GM21526 (cell line): ENCODE data around the gene CCDC177.
A peak's percentile ranks its signal among the peaks of the same experiment; 100 is the strongest.

Experiments
- ATAC-seq: cut with Tn5 transposase; IDR thresholded peaks from one replicate; pipeline ENCODE4 v1.9.1; 2021; ENCODE audit warnings: moderate library complexity; ENCODE audit not compliant: unreplicated experiment, low FRiP score

Gene CCDC177

DNA sequence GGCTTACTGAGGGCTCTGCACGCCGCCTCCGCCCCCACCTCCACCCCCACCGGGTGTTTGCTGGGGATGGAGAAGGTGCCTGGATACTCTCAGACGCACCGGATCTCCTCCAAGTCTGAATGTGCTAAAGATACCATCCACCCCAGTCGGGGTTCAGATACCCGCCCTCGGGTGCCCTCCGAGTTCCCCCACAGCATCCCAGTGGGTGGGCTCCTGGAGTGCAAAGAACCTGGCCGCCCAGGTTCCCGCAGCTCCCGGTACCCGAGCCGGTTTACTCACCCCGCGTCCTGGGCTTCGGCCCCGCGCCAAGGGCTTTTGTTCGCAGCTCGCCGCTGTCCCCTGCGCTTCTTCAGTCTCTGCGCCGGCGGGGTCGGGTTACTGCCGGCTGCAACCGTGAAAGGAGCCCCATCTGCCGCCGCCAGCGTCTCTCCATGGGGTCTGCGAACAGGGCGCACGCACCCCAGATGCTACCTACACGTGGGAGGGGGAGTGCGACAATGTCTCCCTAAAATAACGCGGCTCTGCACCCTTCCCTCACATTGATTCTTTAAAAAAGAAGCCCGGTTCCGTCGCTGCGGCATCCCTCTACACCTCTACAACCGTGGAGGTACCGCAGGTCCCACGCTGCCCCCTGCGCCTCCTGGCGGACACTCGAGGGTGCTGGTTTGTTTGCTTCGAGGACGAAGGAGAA, at the start of gene CCDC177:
CCDC177 (minus strand) TSS at position 609 of the 691 bp plus-strand sequence. CDS start 1,249 bp downstream, outside the sequence.
- no peak for ATAC-seq

DNA sequence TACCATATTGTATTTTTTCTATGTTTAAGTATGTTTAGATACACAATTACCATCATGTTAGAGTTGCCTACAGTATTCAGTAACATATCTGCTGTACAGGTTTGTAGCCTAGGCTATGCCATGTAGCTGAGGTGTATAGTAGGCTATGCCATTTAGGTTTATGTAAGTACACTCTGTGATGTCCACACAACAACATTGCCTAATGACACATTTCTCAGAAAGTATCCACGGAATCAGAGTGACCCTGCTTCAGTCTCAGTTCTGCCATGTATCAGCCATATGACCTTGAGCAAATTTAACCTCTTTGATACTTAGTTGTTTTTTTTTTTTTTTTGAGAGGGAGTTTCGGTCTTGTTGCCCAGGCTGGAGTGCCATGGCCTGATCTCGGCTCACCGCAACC, 49.5 kb upstream of the CCDC177 start:
- no peak for ATAC-seq

DNA sequence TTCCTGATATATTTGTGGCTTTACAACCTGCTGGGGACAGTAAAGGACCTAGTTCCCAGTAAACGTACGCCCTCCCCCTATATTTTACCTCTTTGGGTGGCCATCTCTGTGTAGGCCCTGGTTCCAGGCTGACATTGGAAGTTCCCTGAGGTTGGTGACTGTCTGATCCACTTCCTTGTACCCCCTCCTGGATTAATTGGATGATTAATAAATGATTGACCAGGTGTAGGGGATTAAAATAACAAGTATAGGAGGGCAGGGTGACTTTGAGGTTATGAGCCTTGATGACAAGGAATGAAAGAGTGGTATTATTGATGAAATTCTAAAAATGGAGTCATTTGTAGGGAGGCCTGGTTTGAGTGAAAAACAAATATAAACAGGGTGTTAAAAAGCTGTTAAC, 46.3 kb upstream of the CCDC177 start:
- ATAC-seq: no peak

DNA sequence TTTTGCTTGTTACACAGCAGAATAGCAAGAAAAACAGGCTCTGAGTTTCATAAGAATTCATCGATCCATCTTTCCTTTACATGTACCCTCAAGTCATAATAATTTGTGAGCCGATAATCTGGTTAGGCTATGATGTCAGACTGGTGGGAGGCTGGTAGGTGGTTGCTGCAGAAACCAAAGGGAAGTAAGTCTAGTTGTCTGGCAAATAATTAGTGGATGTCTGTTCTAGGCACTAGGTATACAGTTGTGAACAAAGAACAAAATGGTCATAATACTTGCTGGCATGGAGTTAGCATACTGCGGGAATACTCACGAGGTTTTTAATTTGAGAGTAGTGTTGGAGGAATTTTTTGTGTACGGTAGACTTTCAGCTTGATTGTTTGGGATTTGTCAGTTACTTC, 45.5 kb upstream of the CCDC177 start:
- no peak for ATAC-seq

DNA sequence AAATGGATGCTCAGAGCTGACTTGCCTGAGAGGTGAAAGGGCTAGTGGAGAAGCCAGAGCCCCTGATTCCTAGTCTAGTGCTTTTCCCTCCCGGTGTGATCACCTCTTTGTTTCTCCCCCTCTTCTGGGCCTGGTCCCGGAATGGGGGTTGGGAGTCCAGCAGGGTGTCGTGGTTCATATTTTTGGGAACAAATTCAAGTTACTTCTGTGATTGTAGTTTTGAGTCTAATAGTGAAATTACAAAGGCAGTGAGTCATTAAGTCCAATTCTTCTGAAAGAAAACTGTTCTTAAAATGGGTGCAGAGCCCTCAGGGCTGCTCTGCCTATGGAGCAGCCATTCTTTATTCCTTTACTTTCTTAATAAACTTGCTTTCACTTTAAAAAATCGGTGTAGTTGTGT, 44.3 kb upstream of the CCDC177 start:
- no peak for ATAC-seq

DNA sequence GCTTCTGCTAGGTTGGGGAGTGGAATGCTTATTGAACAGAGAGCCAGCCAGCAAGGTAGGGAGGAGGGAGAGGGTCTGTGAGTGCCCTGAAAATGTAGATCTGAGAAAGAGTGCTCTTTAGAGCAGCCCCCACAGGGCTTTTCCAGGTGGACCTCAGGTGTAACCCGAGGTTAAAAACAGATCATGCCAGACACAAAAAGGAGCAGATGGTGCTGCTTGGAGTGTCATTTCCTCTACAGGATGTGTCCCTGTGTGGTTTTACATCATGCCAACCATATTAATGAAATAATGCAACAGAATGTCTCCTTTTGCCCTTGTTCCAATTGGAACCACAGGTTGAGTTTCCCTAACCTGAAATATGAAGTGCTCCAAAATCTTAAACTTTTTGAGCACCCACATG, 43.1 kb upstream of the CCDC177 start:
- ATAC-seq: no peak

DNA sequence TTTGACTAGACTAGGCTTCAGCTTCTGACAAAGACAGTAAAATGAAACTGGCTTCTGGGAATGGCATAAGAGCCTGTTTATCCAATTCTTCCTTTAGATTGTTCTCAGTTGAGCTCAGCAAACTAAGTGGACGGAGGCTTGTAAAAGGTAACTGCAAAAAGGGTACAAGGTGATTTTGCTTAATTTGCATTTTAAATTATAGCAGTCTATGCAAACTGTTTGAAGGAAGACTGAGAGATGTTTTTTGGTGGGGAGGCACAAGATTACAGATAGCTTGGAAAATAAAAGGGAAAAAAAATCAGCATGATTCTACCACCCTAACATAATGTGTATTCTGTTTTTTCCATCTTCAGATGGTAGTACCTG, 41.7 kb upstream of the CCDC177 start:
- ATAC-seq: no peak

DNA sequence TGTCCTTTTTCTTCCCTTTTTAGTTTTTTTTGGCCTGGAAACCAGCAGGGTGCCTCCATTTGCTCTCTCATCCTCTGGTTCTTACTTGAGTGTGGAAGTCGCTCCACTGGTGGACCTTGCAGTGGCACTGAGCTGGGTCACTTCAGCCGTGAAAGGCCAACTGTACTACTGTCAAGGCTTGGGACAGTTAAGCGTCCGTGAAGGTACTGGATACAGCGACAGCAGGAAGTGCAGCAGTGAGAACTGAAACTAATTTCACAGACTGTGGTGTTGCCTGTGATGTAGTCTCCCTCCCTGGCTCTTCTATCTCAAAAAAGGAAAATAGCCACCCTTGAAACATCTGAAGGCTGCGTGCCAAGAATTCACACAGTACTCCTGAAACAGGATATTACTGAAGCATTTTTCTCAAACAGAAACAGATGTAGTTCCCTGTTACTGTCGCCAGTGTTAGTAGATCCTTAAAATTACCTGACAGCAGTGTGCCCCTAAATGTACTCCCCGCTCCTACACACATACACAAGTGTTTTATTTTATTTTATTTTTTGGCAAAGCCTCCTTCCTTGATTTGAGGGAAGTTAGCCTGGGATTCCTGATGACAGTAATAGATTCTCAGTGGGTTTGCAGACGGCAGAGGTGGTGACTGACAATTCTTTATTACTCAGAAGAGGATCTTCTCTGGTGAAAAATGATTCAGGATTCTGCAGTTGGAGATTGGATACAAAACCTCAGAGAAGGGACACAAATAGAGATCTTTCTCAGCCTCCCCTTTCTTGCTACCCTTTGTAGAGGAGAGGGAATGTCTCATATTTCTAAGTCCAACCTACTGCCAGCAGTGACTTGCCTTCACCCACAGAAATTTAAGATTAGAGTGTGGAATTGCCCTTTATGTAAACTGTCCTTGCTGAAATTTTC, 41.1 kb upstream of the CCDC177 start:
- peak; percentile 46 for ATAC-seq

DNA sequence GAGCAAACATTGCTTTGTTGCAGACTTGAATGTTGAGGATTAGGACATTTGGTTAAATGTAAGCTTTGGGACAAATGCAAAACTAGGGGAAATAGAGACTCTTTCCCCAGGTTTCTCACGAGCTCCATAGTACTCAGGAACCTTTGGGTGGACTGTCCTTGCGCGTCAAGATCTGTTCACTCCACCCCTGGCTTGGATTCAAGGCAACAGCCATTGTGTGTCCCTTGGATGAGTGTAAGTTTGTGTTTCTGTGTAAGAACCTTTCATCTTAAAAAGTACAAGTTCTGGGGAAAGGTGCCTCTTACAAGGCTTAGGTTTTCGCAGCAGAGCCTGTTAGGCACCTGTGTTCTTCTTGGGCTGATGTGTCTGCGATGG, 40.4 kb upstream of the CCDC177 start:
- ATAC-seq: no peak

DNA sequence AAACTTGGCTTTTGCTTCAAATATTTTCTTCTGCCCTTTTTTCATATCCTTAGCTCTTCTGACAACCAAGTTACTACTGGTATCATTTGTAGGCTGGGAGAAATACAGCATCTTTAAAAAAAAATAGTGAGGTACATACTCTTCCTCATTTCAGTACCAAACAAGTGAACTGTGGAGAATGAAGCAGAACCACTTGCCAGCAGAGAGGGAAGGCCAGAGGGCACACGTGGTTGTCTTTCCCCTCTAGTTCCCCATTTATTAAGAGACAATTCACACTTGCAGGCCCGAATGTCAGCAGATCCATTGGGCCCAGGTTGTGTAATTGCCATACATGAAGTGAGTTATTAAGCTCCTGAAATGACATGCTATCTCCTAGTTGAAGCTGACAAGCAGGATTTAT, 39.9 kb upstream of the CCDC177 start:
- ATAC-seq: no peak

DNA sequence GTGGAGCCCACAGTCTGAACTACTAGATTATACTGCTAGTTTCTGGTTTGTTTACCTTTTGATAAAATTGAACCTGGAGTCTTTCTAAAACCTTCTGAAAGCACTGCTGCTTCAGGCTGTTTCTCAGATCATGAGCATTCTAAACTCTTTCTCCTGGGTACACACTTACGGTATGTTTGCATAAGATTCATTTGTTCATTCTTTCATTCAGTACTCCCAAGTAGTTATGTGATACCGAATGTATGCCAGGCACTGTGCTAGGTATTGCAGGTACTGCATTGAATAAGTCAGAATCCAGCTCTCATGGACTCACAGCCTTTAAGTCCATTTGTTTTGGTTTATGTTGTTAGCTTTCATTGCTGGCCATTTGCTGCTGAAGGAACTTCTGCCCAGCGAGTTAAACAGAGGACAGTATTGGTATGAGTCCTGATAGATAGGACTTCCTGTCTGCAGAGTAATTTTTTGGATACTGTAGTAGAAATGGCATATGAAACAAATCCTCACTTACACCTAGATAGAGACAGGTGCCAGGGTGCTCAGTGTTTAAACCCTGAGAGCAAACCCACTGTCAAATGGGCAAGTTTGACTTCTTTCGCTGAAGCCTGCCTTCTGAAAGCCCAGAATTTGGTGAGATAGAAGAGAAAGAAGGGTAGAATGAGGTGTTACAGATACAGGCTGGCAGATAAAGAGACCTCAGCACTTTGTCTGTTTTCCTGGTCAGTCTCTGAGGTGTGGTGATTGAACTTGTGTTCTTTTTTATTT, 38.8 kb upstream of the CCDC177 start:
- ATAC-seq: no peak

DNA sequence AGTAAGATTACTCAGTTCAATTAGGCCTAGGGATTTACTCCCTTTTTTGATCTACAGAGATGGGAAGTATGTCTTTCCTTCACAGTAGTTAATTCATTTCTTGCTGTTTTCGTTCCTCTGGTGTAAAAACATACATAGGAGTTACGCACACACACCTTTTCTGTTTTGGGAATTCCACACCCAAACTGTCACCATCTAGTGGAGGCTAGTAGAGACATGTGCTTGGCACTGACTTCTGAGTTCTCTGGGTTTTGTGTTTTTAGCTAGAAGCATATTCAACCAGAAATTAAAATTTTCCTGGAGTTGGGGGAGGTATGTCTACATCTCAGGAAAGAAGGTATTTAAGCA, 38.1 kb upstream of the CCDC177 start:
- no peak for ATAC-seq

DNA sequence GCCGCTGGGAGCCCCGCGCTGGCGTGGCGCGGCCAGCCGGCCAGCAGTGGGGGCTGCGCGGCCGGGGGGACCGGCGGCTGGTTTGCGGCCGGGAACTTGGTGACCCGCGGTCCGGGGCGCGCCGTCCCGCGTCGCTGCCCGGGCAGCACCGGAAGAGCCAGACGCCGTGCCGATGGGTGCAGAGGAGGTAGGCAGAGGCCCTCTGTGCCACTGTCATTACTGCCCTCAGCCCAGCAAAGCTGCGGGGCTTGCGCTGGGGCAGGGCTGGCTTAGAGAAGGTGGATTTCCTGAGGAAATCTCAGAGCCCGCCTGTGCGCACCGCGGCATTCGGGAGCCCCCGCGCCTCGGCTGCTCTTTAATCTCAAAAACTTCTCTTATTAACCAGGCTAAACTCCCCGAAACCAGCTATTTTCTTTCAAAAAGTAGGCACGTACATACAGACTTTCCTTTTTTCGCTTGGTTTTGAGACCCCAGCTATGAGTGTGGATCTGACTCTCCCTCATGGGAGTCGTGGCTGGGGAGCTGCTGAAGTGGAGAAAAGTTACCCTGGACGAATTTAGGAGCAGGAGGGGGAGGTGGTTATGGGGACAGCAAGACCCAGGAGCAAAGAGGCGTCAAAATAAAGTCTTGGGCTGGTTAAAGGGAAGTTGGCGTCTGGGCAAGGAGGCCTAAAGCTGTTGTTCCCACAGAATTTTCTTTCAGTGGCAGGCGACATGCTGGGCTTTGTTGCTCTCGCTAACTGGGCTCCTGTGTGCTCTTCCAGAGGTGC, 37.5 kb upstream of the CCDC177 start:
- ATAC-seq: peak; percentile 9

DNA sequence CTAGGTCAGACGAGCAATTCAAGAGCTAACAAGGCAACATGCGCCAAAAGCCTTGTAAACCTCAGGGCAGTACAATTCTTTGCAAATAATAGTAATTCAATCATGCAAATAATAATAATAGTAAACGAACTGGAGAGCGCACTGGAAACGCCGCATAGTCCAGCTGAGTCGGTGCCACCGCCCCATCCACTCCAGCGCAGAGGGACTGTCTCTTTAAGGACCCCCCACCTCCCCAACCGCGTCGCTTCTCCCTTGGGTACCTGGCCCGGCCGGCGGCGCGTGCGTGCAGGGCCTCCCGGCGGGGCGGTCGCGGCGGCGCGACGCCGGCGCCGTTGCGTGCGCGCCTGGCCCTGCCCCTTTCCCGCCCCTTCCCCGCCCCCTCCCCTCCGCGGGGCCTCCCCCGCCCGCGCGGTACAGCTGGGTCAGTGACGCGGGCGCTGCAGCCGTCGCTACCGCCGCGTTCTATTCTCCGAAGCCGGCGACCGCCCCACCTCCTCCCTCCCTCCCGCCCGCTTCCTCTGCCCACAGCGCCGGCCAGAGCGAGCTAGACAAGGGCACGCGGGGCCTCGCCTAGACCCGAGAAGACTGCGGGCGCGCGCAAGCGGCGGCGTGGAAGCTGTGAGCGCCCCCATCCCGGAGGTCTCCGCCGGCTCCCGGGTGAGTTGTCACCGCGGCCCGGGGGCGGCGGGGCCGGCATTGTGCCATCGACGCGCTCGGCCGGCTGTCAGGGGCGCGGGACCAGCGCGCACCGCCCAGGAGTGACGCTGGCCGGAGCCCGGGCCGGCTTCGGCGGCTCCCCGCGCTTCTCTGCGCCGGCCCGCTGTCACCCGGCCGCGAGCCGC, 36.7 kb upstream of the CCDC177 start, which contains the start of gene SUSD6:
SUSD6 (plus strand) TSS at position 425 of the 842 bp plus-strand sequence. CDS start 46,997 bp downstream, outside the sequence.
- ATAC-seq: peak; percentile 53

DNA sequence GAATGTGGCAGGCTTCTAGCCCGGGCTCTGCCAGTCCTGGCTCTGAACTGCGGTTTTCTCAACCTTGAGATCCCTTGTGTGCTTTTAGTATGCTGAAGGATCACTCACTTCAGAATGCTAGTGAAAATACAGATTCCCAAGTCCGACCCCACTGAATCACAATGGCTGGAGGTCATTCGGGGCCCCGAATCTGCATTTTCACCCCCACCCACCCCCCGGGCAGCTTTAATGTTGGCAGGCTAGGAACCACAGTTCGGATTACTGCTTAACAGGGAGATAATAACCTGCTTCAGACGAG, 36.2 kb upstream of the CCDC177 start:
- ATAC-seq: no peak

DNA sequence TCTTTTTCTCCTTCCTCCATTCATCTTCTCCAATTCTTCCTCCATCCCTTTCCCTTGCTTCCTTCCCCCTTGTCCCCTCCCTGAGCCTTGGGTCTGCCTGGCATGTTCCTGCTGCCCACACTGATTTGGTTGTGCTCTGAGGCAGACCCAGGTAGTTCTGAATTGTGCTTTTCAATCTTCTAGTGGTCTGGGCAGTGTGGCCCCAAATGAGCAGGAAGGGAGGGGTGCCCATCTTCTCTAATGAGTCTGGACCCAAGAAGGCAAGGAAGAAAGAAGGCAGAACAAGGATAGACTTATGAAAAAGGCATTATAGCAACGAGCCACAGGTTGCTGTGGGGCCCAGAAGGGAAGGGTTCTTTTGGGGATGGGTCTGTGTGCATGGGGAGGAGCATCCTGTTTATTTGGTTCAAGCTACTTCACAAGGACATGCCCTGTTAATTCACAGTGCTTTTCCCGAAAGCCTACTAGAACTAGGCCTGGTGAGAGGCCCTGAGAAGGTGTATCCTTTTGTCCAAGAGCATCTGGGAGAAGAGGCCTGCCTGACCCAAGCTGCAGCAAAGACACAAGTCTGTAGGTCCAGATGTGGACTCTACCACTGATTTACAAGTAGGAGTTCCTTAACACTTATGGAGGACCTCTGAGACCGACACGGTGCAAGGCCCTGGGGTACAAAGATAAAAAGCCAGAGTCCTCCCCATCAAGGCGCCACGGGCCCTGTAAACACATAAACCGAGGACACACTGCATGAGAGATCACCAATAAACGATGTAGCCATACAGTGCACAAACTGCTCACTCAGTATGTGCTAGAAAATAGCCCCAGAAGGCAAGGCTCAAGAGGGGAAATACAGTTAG, 35.6 kb upstream of the CCDC177 start:
- ATAC-seq: no peak

DNA sequence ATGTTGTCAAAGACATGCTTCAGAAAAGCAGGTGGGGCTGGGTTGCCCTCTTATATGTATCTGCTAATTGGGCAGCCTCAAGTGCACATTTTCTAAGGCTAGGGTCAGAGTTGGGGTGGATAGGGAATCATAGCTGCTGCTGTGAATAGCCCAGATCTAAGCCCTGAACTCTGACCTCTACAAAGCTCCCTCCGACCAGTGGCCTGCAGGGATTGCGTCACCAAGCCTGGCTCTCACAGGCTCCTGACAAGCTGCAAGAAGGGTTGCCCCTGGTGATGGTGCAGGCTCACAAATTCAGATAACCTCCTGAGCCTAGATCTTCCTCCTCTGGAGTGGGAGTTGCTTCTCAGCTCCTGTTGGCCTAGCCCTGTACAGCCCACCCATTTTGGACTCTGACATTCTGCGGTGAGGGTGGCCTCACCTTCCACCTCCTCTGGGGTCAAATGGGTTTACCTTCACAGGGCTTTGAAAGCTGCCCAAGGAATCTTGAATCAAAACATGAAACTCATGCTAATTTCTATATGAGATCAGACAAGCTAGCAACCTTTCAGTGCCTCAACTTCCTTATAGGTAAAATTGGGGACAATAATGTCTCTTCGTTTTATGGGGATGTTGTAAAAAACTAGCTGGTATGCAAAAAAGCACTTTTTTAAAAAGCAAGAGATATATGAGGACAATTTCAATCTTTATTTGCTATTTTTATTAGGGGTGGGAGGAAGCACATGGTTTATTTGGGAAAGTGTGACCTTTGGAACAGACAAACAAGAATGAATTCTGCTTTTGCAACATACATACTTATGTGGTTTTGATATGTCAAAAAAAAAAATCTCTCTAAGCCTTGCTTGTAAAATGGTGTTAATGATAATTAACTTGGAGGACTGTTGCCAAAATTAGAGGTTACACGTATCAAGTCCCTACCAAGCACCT, 31.9 kb upstream of the CCDC177 start:
- ATAC-seq: no peak

DNA sequence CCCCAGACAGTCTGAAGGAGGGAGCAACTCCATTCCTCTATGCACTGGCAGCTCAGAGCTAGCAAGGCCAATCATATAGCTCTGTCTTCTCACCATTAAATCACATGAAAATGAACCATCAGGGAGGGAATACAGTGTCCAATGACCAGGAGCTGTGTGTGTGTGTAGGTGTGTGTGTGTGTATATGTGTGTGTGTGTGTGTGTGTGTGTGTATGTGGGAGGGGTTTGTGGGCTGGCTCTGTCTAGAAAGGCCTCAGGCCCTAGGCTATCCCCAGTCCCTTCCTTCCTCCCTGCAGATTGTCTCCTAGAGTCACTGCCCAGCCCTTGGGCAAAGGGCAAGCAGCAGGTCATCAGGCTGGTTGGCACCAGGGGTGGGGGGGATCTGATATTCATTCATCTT, 31.1 kb upstream of the CCDC177 start:
- ATAC-seq: no peak
